Endodermal cell (in vitro differentiated cells): ENCODE measurements around the gene KIAA1210. TPM values are rescaled to one million over a fixed set of nuclear protein-coding genes. Genes with fewer than 3 reads are reported as not detected.

Experiments
- DNase-seq: peaks from one replicate; pipeline ENCODE4 v3.0.0-alpha.2; 2017
- H3K27ac ChIP-seq: 2 replicates; pipeline ENCODE4 v1.5.1; 2013; ENCODE audit warnings: mild to moderate bottlenecking, low read depth, low read length, moderate library complexity
- H3K27me3 ChIP-seq: 2 replicates; pipeline ENCODE4 v1.6.1; 2013; ENCODE audit warnings: mild to moderate bottlenecking, low read length, moderate library complexity; ENCODE audit not compliant: insufficient read depth, control insufficient read depth, poor library complexity, severe bottlenecking
- H3K36me3 ChIP-seq: 2 replicates; pipeline ENCODE4 v1.7.0; 2013; ENCODE audit warnings: mild to moderate bottlenecking, low read length, moderate library complexity; ENCODE audit not compliant: control insufficient read depth, insufficient read depth
- H3K4me1 ChIP-seq: one replicate; pipeline ENCODE4 v1.7.0; 2013; ENCODE audit warnings: low read length; ENCODE audit not compliant: control insufficient read depth, insufficient read depth
- H3K4me3 ChIP-seq: 2 replicates; pipeline ENCODE4 v1.5.1; 2013; ENCODE audit warnings: mild to moderate bottlenecking, low read length, moderate library complexity
- H3K9ac ChIP-seq: 2 replicates; pipeline ENCODE4 v1.6.1; 2013; ENCODE audit warnings: mild to moderate bottlenecking, low read length, moderate library complexity; ENCODE audit not compliant: poor library complexity, severe bottlenecking; ENCODE audit errors: extremely low read depth
- H3K9me3 ChIP-seq: 2 replicates; pipeline ENCODE4 v1.6.1; 2013; ENCODE audit warnings: mild to moderate bottlenecking, low read length, moderate library complexity; ENCODE audit not compliant: control insufficient read depth
- H3K27ac Mint-ChIP-seq: 2 replicates; pipeline ENCODE4 v1.8.0; 2020; ENCODE audit warnings: mixed read lengths
- H3K27me3 Mint-ChIP-seq: 2 replicates; pipeline ENCODE4 v1.8.0; 2021; ENCODE audit warnings: mild to moderate bottlenecking, mixed read lengths; ENCODE audit not compliant: insufficient read depth
- H3K36me3 Mint-ChIP-seq: 2 replicates; pipeline ENCODE4 v1.8.0; 2020; ENCODE audit warnings: low read depth, mixed read lengths
- H3K4me1 Mint-ChIP-seq: 2 replicates; pipeline ENCODE4 v1.8.0; 2020; ENCODE audit warnings: mixed read lengths
- H3K4me3 Mint-ChIP-seq: 2 replicates; pipeline ENCODE4 v1.8.0; 2020; ENCODE audit warnings: mild to moderate bottlenecking, moderate library complexity, mixed read lengths
- H3K9me3 Mint-ChIP-seq: 2 replicates; pipeline ENCODE4 v1.8.0; 2020; ENCODE audit warnings: mild to moderate bottlenecking, mixed read lengths
- WGBS, 2 experiments: methylation state at CpG; one replicate each; pipeline versions ENCODE4 v1.1.5 to v1.1.7; 2013; ENCODE audit warnings: missing lambda C conversion rate in 2 of 2, mixed read lengths in 1 of 2; ENCODE audit not compliant: insufficient coverage in 1 of 2, insufficient read length in 1 of 2; 5-methylcytosine and 5-hydroxymethylcytosine counted together
- total RNA-seq, 2 donors: library from RNA; stranded (reverse); fragmentation: NEBNext Ultra II Directional in 1 of 2; extraction: Animal tissue kit (Norgen Biotek cat#: 25700) in 1 of 2; gene quantifications; 2 replicates in 1 of 2; 3 replicates in 1 of 2; pipeline ENCODE4 v1.2.1, GENCODE V29; 2021
- TF ChIP-seq, protein P1 (sequence below): fragments of 200-600 bp; sonication (generic); conservative IDR thresholded peaks from 2 replicates; pipeline ENCODE4 v1.5.0; 2021; ENCODE audit warnings: antibody characterized with exemption, mild to moderate bottlenecking

KIAA1210 gene
- total RNA-seq, 2 donors from 2014 or later, result not detected

DNA sequence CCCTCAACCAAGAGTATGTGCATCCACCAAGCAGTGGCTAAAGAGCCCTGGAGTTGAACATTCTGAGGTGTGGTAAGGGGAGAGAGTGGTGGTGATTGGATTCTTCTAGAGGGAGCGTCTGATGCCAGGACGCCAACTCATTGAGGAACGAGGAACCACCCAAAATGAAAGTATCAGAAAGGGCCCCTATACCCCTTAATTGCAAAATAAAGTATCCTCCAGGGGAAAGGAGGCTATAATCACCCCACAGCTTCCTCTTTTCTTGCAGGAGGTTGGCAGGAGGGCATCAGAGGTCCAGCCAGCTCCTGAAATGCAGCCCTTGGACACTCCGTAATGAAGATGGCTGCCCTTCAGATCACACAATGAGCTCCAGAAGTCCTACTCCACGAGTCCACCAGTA, 5.3 kb upstream of the KIAA1210 start:
- H3K27ac Mint-ChIP-seq, result no peak overlapping the region
- H3K4me1 ChIP-seq, result no peaks in the 10 kb centered on the region
- H3K27me3 ChIP-seq, result no peaks in the 10 kb centered on the region
- H3K9me3 Mint-ChIP-seq, result peaks cover 61% of the 10 kb centered on the region
- no peak overlapping the region for H3K4me3 Mint-ChIP-seq
- H3K36me3 Mint-ChIP-seq, result no peaks in the 10 kb centered on the region
- no peak for DNase-seq
- H3K4me3 ChIP-seq, result no peak overlapping the region
- no peak overlapping the region for H3K9ac ChIP-seq
- H3K9me3 ChIP-seq, result no peaks in the 10 kb centered on the region
- H3K36me3 ChIP-seq, result no peaks in the 10 kb centered on the region
- no peak overlapping the region for H3K27ac ChIP-seq
- TF ChIP-seq, protein P1, sequence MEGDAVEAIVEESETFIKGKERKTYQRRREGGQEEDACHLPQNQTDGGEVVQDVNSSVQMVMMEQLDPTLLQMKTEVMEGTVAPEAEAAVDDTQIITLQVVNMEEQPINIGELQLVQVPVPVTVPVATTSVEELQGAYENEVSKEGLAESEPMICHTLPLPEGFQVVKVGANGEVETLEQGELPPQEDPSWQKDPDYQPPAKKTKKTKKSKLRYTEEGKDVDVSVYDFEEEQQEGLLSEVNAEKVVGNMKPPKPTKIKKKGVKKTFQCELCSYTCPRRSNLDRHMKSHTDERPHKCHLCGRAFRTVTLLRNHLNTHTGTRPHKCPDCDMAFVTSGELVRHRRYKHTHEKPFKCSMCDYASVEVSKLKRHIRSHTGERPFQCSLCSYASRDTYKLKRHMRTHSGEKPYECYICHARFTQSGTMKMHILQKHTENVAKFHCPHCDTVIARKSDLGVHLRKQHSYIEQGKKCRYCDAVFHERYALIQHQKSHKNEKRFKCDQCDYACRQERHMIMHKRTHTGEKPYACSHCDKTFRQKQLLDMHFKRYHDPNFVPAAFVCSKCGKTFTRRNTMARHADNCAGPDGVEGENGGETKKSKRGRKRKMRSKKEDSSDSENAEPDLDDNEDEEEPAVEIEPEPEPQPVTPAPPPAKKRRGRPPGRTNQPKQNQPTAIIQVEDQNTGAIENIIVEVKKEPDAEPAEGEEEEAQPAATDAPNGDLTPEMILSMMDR, result no peak
- 97% methylated on average over 5 of the region's 5 CpGs; no CpG with 5 or more reads in 1 of the 2 experiments for WGBS, 2 experiments
- H3K27me3 Mint-ChIP-seq, result no peaks in the 10 kb centered on the region
- H3K4me1 Mint-ChIP-seq, result no peaks in the 10 kb centered on the region

DNA sequence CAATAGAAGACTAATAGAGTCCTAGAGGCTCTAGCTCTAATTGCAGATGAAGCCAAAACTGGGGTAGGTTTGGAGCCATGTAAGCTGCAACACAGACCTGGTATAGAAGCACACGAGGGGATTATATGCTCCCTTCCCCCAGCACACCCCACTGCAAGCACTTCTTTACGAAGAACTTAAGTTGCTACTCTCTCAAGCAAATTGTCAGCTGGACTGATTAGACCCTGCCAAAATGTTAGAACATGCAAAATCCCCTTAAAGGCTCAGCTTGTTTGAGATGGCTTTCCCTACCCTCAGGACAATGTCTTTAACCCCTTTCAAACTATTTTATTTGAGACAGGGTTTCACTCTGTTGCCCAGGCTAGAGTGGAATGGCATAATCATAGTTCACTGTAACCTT, 4.7 kb upstream of the KIAA1210 start:
- H3K27me3 Mint-ChIP-seq, result no peaks in the 10 kb centered on the region
- no peaks in the 10 kb centered on the region for H3K9me3 ChIP-seq
- DNase-seq, result no peak
- no peak overlapping the region for H3K9ac ChIP-seq
- no peak overlapping the region for H3K4me3 ChIP-seq
- H3K4me1 Mint-ChIP-seq, result no peaks in the 10 kb centered on the region
- no peaks in the 10 kb centered on the region for H3K4me1 ChIP-seq
- peaks cover 61% of the 10 kb centered on the region for H3K9me3 Mint-ChIP-seq
- no peak overlapping the region for H3K4me3 Mint-ChIP-seq
- no peak overlapping the region for H3K27ac ChIP-seq
- no peaks in the 10 kb centered on the region for H3K36me3 Mint-ChIP-seq
- WGBS, 2 experiments, result 65 to 73% methylated on average over 2 of the region's 2 CpGs
- no peaks in the 10 kb centered on the region for H3K27me3 ChIP-seq
- TF ChIP-seq, protein P1, result no peak
- H3K27ac Mint-ChIP-seq, result no peak overlapping the region
- H3K36me3 ChIP-seq, result no peaks in the 10 kb centered on the region

DNA sequence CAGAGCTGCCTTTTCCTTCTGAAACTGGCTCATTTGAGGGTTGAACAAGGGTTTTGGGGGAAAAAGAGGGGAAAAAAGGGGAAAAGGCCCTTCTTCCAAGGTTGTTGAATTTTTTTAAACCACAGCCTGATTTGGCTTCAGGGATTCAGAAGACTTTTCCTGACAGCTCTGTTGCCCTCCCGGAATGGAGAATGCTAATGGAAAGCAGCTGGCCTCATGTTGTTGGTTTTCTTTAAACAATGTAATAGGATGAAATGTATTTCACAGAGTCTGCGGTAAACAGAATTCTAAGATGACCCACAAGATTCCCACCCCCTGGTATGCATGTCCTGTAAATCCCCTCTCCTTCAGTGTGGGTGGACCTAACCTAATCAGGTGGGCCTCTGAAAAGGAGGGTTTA, 3.3 kb upstream of the KIAA1210 start:
- DNase-seq, result no peak
- Histone ChIP-seq H3K36me3 (no peaks in the 10 kb centered on the region), H3K27ac (no peak overlapping the region), H3K9me3 (no peaks in the 10 kb centered on the region), H3K4me3 (no peak overlapping the region), H3K27me3 (no peaks in the 10 kb centered on the region), H3K4me1 (no peaks in the 10 kb centered on the region), H3K9ac (no peak overlapping the region)
- no peaks in the 10 kb centered on the region for H3K4me1 Mint-ChIP-seq
- H3K36me3 Mint-ChIP-seq, result no peaks in the 10 kb centered on the region
- H3K4me3 Mint-ChIP-seq, result no peak overlapping the region
- 89% methylated on average over 2 of the region's 2 CpGs; no CpG with 5 or more reads in 1 of the 2 experiments for WGBS, 2 experiments
- H3K9me3 Mint-ChIP-seq, result peaks cover 60% of the 10 kb centered on the region
- TF ChIP-seq, protein P1, result no peak
- H3K27ac Mint-ChIP-seq, result no peak overlapping the region
- no peaks in the 10 kb centered on the region for H3K27me3 Mint-ChIP-seq
